K562 (cell line): ENCODE measurements around the gene FMNL3. TPM values are rescaled to one million over a fixed set of nuclear protein-coding genes. Genes with fewer than 3 reads are reported as not detected.
A peak's percentile ranks its signal among the peaks of the same experiment; 100 is the strongest.

Experiments used
- ATAC-seq: fragments of 200-7000 bp; cut with Tn5 transposase; 3 replicates; pipeline ENCODE4 v1.9.1; 2020; ENCODE audit warnings: moderate library complexity
- BruUV-seq: library from RNA; stranded (reverse); fragments of 400-500 nt; replicated peaks from 2 replicates; lab custom pipeline; 2021; lab: Mats Ljungman, UMichigan
- CTCF ChIA-PET: fragments of 300-600 bp; formaldehyde crosslinking; extraction: SDS; loops from one replicate; lab custom pipeline; 2021; ENCODE audit warnings: low intra/inter-chr PET ratio; lab: Yijun Ruan, JAX
- POLR2A ChIA-PET: fragments of 300-600, 350-650 bp; sonication (Branson Sonifier 250); formaldehyde crosslinking; extraction: SDS; loops from one replicate; lab custom pipeline; 2021; ENCODE audit warnings: antibody characterized with exemption, inconsistent platforms; lab: Yijun Ruan, JAX
- DNase-seq, 4 experiments: peaks; one replicate each; pipeline versions ENCODE4 v3.0.0 to v3.0.0-alpha.2; 2011 to 2018; ENCODE audit warnings: low spot score in 3 of 4, mixed read lengths in 3 of 4; ENCODE audit errors: extremely low read depth in 1 of 4
- FAIRE-seq: peaks from 2 replicates; lab custom pipeline; 2011; peaks lifted over from hg19 to GRCh38; lab: Jason Lieb, UNC
- H2AFZ ChIP-seq: 2 replicates; pipeline ENCODE4 v1.6.0; 2011; ENCODE audit warnings: low read depth, low read length, control low read depth, inconsistent platforms
- H3K27ac ChIP-seq: fragments of 200-600 bp; 3 replicates; pipeline ENCODE4 v1.8.0; 2011; ENCODE audit warnings: low read depth, mild to moderate bottlenecking, control low read depth, inconsistent platforms, low read length, moderate library complexity, mixed read lengths; ENCODE audit errors: extremely low read depth
- H3K27me3 ChIP-seq, 2 experiments: fragments of 300-600 bp in 1 of 2; 2 replicates in 1 of 2; 3 replicates in 1 of 2; pipeline versions ENCODE4 v1.6.0 to v1.8.0; 2011; ENCODE audit warnings: inconsistent platforms in 2 of 2, low read length in 2 of 2, mild to moderate bottlenecking in 1 of 2, mixed read lengths in 1 of 2, moderate library complexity in 1 of 2; ENCODE audit not compliant: control insufficient read depth in 2 of 2, insufficient read depth in 2 of 2
- H3K36me3 ChIP-seq: fragments of 300-600 bp; 3 replicates; pipeline ENCODE4 v1.8.0; 2011; ENCODE audit warnings: mild to moderate bottlenecking, low read length, inconsistent platforms; ENCODE audit not compliant: control insufficient read depth, insufficient read depth
- H3K4me1 ChIP-seq, 2 experiments: fragments of 200-600 bp in 1 of 2; replicated peaks in 1 of 2; 2 replicates in 1 of 2; 3 replicates in 1 of 2; pipeline versions ENCODE4 v1.5.1 to v1.8.0; 2011; ENCODE audit warnings: inconsistent platforms in 2 of 2, low read length in 2 of 2, mild to moderate bottlenecking in 1 of 2, mixed read lengths in 1 of 2, moderate library complexity in 1 of 2; ENCODE audit not compliant: control insufficient read depth in 2 of 2, insufficient read depth in 2 of 2
- H3K4me2 ChIP-seq: 2 replicates; pipeline ENCODE4 v1.6.1; 2011; ENCODE audit warnings: low read length, control low read depth, inconsistent platforms, mixed read lengths; ENCODE audit not compliant: insufficient read depth
- H3K4me3 ChIP-seq: fragments of 200-600 bp; sonication (generic), shearing (Covaris generic); 2 replicates; pipeline ENCODE4 v1.5.1; 2016; ENCODE audit warnings: control low read depth, inconsistent platforms
- H3K79me2 ChIP-seq: fragments of 200-600 bp; 3 replicates; pipeline ENCODE4 v1.8.0; 2011; ENCODE audit warnings: low read length, inconsistent platforms; ENCODE audit not compliant: control insufficient read depth, insufficient read depth
- H3K9ac ChIP-seq, 2 experiments: 2 replicates each; pipeline versions ENCODE4 v1.6.0 to v1.6.1; 2011; ENCODE audit warnings: low read depth in 2 of 2, low read length in 2 of 2, control low read depth in 1 of 2, inconsistent platforms in 1 of 2, mild to moderate bottlenecking in 1 of 2, mixed read lengths in 1 of 2; ENCODE audit not compliant: insufficient read depth in 1 of 2
- H3K9me1 ChIP-seq: one replicate; pipeline ENCODE4 v1.6.0; 2011; ENCODE audit warnings: inconsistent platforms, mild to moderate bottlenecking, low read length, moderate library complexity; ENCODE audit not compliant: control insufficient read depth, insufficient read depth
- H3K9me3 ChIP-seq: replicated peaks from 2 replicates; pipeline ENCODE4 v1.5.1; 2011; ENCODE audit warnings: low read depth, low read length, inconsistent platforms; ENCODE audit not compliant: control insufficient read depth, insufficient read depth
- H4K20me1 ChIP-seq: replicated peaks from 2 replicates; pipeline ENCODE4 v1.6.1; 2011; ENCODE audit warnings: low read length, inconsistent platforms, mixed read lengths; ENCODE audit not compliant: control insufficient read depth, insufficient read depth
- GABPA ChIP-seq: fragments of 200-800 bp; sonication (Bioruptor generic); conservative IDR thresholded peaks from 2 replicates; pipeline ENCODE4 v1.6.1; 2016; ENCODE audit warnings: low read depth, missing genetic modification characterization, missing compliant biosample characterization
- L3MBTL2 ChIP-seq: fragments of 450-650 bp; IDR thresholded peaks from 2 replicates; pipeline ENCODE4 v1.6.1; 2016; ENCODE audit warnings: mild to moderate bottlenecking, moderate library complexity
- NR2C1 ChIP-seq, 2 experiments: fragments of 450-650 bp; IDR thresholded peaks; 2 replicates each; pipeline ENCODE4 v1.6.1; 2017; ENCODE audit warnings: mild to moderate bottlenecking in 2 of 2, antibody characterized with exemption in 1 of 2, inconsistent platforms in 1 of 2, missing compliant biosample characterization in 1 of 2, missing genetic modification characterization in 1 of 2
- NR2C2 ChIP-seq, 2 experiments: fragments of 200-800 bp in 1 of 2; sonication (Bioruptor generic) in 1 of 2; sonication (generic) in 1 of 2; formaldehyde crosslinking in 1 of 2; IDR thresholded peaks; 2 replicates each; pipeline versions ENCODE4 v1.6.1 to v1.8.0; 2016 to 2022; ENCODE audit warnings: mild to moderate bottlenecking in 1 of 2, missing compliant biosample characterization in 1 of 2, missing genetic modification characterization in 1 of 2, missing genetic modification reagents in 1 of 2
- POLR2H ChIP-seq: IDR thresholded peaks from 2 replicates; pipeline ENCODE4 v1.6.1; 2016; ENCODE audit warnings: missing genetic modification characterization, low read depth, mild to moderate bottlenecking, control low read depth, missing compliant biosample characterization, moderate library complexity
- RBFOX2 ChIP-seq: fragments of 200-400 bp; formaldehyde crosslinking; IDR thresholded peaks from 2 replicates; pipeline ENCODE4 v1.6.1; 2017; ENCODE audit warnings: low read depth, mild to moderate bottlenecking, low read length, moderate library complexity
- ZNF584 ChIP-seq: fragments of 200-800 bp; sonication (Bioruptor generic); IDR thresholded peaks from 2 replicates; pipeline ENCODE4 v1.6.1; 2016; ENCODE audit warnings: low read depth, mild to moderate bottlenecking, missing genetic modification characterization, missing compliant biosample characterization
- WGBS: fragments of 100-300 bp; shearing (Covaris generic); methylation state at CpG from one replicate; pipeline ENCODE4 v1.1.6; 2016; ENCODE audit warnings: low coverage, mixed read lengths; ENCODE audit not compliant: insufficient coverage; ENCODE audit errors: missing lambda C conversion rate; 5-methylcytosine and 5-hydroxymethylcytosine counted together
- in situ Hi-C: fragments of 300-500 bp; cut with MboI; formaldehyde crosslinking; loops from 4 replicates; pipeline ENCODE4 v1.15.0; 2018; ENCODE audit warnings: inconsistent platforms, mixed read lengths
- intact Hi-C: fragments of 100-400 bp; cut with micrococcal nuclease; formaldehyde crosslinking; loops from 2 replicates; pipeline ENCODE4 v1.14.2; 2022
- polyA plus RNA-seq, 8 experiments: library from polyadenylated mRNA; depleted of rRNA in 4 of 8; stranded (reverse) in 5 of 8; unstranded in 3 of 8; fragments of >200 nt; fragmentation: Nextera tagmentation in 2 of 8; fragmentation: Illumina TruSeq in 1 of 8; extraction: Ambion mirVana in 2 of 8; extraction: Trizol in 1 of 8; gene quantifications; 2 replicates each; pipeline versions ENCODE4 v1.2.1 to v1.2.3, GENCODE V29; 2011 to 2014; ENCODE audit warnings: inconsistent platforms in 1 of 8, missing spikeins in 1 of 8
- total RNA-seq, 7 experiments: library from RNA; depleted of rRNA in 6 of 7; stranded (reverse); fragments of >200 nt in 6 of 7; fragmentation: Illumina TruSeq in 2 of 7; extraction: Trizol in 2 of 7; gene quantifications; 2 replicates each; pipeline versions ENCODE4 v1.2.1 to v1.2.3, GENCODE V29; 2011 to 2021; ENCODE audit warnings: low replicate concordance in 1 of 7

FMNL3 gene
- total and polyA plus RNA-seq, 9 of the 15 experiments (the other 6 are each of a cell fraction or from before 2014, with no cell fraction given), result 0.49 to 14.4 (median 6.8) TPM

- TF ChIP-seq RBFOX2, result peak; percentile 44; the same call in 1 of the 2 replicates
- TF ChIP-seq NR2C2 (CRISPR knock-in tag; IDR thresholded peaks at IDR 0.05), result no peak
- TF ChIP-seq NR2C2 (tag; IDR thresholded peaks at IDR 0.05), result peak; percentile 79
- peak; percentile 64 for TF ChIP-seq POLR2H (tag)
- 0 out of 2 replicates have a peak, but pooled peaks have one; percentile 28 for TF ChIP-seq NR2C1 (IDR thresholded peaks at IDR 0.05)
- TF ChIP-seq NR2C1 (tag; IDR thresholded peaks at IDR 0.05), result peak; percentile 61
- no peak for TF ChIP-seq ZNF584 (CRISPR knock-in tag)
- peak; percentile 48; the same call in 1 of the 2 replicates for TF ChIP-seq GABPA (tag)
- TF ChIP-seq L3MBTL2, result no peak
- peak overlapping the region in 1 of 2 experiments; percentile 49; a peak in 1 of 4 replicates for H3K9ac ChIP-seq
Measured at GRCh38 chr12:49750996-49751393, 43.8 kb upstream of the FMNL3 start.

More at GRCh38 chr12:49750996-49751393, 43.8 kb upstream of the FMNL3 start:
- DNase-seq (no peak), FAIRE-seq (no peak), ATAC-seq (no peak)
- H3K9me1 ChIP-seq, result no peaks in the 10 kb centered on the region
- H3K9me3 ChIP-seq, result no peaks in the 10 kb centered on the region
- peak overlapping the region; percentile 56 for H3K27ac ChIP-seq
- H4K20me1 ChIP-seq, result peaks cover 7% of the 10 kb centered on the region
- ChIA-PET CTCF (interaction anchor here (0.6 to 1.1 kb wide), 3 partner anchors 9 to 121 kb away, joined by 3 to 5 read pairs (median 3); no protein-coding TSS in a partner anchor), POLR2A (interaction anchor here (0.6 to 3.0 kb wide), 5 partner anchors 10 to 115 kb away, joined by 3 to 22 read pairs (median 5); partner anchors contain the start of gene TMBIM6)
- H3K4me1 ChIP-seq, result peaks cover 3 to 27% of the 10 kb centered on the region in 2 experiments; a peak in 4 of 5 replicates
- peak overlapping the region; percentile 62; the same call in 1 of the 2 replicates for H3K4me2 ChIP-seq
- intact Hi-C loops, result loop anchor here (1.0 kb wide), 1 partner anchor 107 kb away; no protein-coding TSS in a partner anchor
- 25% methylated on average over 1 of the region's 1 CpG for WGBS
- H3K27me3 ChIP-seq, result no peaks in the 10 kb centered on the region
- H3K79me2 ChIP-seq, result peaks cover 93% of the 10 kb centered on the region
- no peak overlapping the region for H2AFZ ChIP-seq
- no peak overlapping the region for H3K4me3 ChIP-seq
- no TSS peak for BruUV-seq
- peaks cover 74% of the 10 kb centered on the region for H3K36me3 ChIP-seq
- in situ Hi-C loops, result no loop called here
